NCI-H2029 (cell line): ENCODE data around the gene RAB11A.

Experiments
- DNase-seq: peaks from one replicate; lab custom pipeline; 2025; lab: John Stamatoyannopoulos, UW

The RAB11A gene

DNA sequence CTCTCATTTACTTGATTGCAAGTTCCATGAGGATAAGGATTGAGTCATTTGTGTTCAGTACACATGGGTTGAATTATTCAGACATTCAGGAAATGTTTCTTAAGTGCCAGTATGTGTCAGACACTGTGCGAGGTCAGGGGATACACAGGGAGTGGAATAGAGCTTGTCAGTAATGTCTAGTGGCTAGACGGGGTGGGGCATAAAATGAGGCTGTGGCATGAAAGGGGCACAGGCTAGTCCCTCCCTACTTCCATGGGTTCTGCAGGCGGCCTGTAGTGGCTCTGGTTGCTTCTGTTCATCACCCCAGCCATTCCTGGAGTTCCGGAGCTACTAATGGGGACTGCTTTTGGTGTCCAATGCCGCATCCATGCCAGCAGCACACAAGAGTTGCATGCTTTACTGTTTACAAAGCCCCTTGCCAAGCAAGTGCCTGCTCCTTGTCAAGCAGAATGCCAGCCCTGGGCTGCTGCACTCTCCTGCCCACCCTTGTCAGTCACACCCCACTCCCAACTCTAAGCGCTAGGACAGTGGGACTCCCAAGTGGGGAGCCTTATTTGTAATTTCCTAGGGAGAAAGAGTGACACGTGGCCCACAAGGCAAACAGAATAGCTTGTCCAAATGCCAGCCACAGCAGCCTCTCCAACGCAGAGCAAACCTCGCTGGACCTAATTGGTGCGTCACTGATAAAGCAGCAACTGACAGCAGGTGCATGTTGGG, 70.8 kb downstream of the RAB11A start:
- DNase-seq, result peak; percentile 68

DNA sequence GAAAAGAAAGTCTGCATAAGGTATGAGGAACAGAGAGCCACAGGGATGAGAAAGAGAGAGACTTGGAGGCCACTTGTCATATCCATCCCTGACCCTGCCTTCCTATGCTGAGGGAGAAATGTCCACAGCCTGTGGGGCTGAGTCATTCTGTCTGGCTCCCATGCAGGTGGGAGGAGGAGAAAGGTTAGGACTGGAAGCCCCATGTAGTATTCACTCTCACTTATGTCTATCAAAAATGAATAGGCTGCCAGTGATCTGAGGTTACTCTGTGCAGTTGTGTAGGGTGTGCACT, 71.3 kb downstream of the RAB11A start:
- no peak for DNase-seq
